HepG2 (cell line): ENCODE data around the gene BOD1L1. TPM values are rescaled to one million over a fixed set of nuclear protein-coding genes. Genes with fewer than 3 reads are reported as not detected.

Experiments used
- ATAC-seq: fragments of 200-7000 bp; cut with Tn5 transposase; 3 replicates; pipeline ENCODE4 v1.9.1; 2020; ENCODE audit warnings: mild to moderate bottlenecking, moderate library complexity
- BruUV-seq: library from RNA; stranded (reverse); fragments of 400-500 nt; replicated peaks from 2 replicates; lab custom pipeline; 2021; lab: Mats Ljungman, UMichigan
- CTCF ChIA-PET: fragments of 300-600 bp; formaldehyde crosslinking; extraction: SDS; loops from one replicate; lab custom pipeline; 2021; ENCODE audit warnings: low total read pairs, inconsistent platforms, low intra/inter-chr PET ratio; lab: Yijun Ruan, JAX
- POLR2A ChIA-PET: fragments of 350-600 bp; sonication (Branson Sonifier 250); formaldehyde crosslinking; loops from one replicate; lab custom pipeline; 2020; ENCODE audit warnings: antibody characterized with exemption, inconsistent platforms; lab: Yijun Ruan, JAX
- DNase-seq: peaks from one replicate; pipeline ENCODE4 v3.0.0-alpha.2; 2015; ENCODE audit warnings: low spot score
- FAIRE-seq: peaks from 3 replicates; lab custom pipeline; 2011; peaks lifted over from hg19 to GRCh38; lab: Jason Lieb, UNC
- H2AFZ ChIP-seq: one replicate; pipeline ENCODE4 v1.6.1; 2011; ENCODE audit warnings: low read length, inconsistent platforms
- H3K27ac ChIP-seq: fragments of 300-600 bp; 3 replicates; pipeline ENCODE4 v1.8.0; 2011; ENCODE audit warnings: mixed run types, mild to moderate bottlenecking, mixed read lengths, low read length, inconsistent platforms; ENCODE audit not compliant: insufficient read depth; ENCODE audit errors: extremely low read length
- H3K27me3 ChIP-seq, 2 experiments: fragments of 200-600 bp in 1 of 2; 2 replicates in 1 of 2; 3 replicates in 1 of 2; pipeline versions ENCODE4 v1.6.0 to v1.8.0; 2011; ENCODE audit warnings: low read length in 2 of 2, mild to moderate bottlenecking in 2 of 2, moderate library complexity in 2 of 2, inconsistent platforms in 1 of 2; ENCODE audit not compliant: insufficient read depth in 2 of 2, control insufficient read depth in 1 of 2
- H3K36me3 ChIP-seq, 2 experiments: fragments of 200-600 bp in 1 of 2; replicated peaks in 1 of 2; 2 replicates in 1 of 2; 3 replicates in 1 of 2; pipeline versions ENCODE4 v1.5.1 to v1.8.0; 2011; ENCODE audit warnings: low read length in 2 of 2, inconsistent platforms in 1 of 2; ENCODE audit not compliant: insufficient read depth in 2 of 2, control insufficient read depth in 1 of 2
- H3K4me1 ChIP-seq: 2 replicates; pipeline ENCODE4 v1.5.1; 2012; ENCODE audit warnings: low read length, inconsistent platforms; ENCODE audit not compliant: insufficient read depth
- H3K4me2 ChIP-seq: 2 replicates; pipeline ENCODE4 v1.6.0; 2011; ENCODE audit warnings: low read depth, low read length, inconsistent platforms
- H3K4me3 ChIP-seq, 3 experiments: fragments of 200-600 bp in 1 of 3; sonication (generic), shearing (Covaris generic) in 1 of 3; replicated peaks in 1 of 3; 2 replicates each; pipeline ENCODE4 v1.5.1; 2011 to 2016; ENCODE audit warnings: low read length in 3 of 3, inconsistent platforms in 2 of 3, low read depth in 2 of 3, mild to moderate bottlenecking in 2 of 3, control low read depth in 1 of 3, mixed read lengths in 1 of 3; ENCODE audit not compliant: insufficient read depth in 1 of 3
- H3K79me2 ChIP-seq: one replicate; pipeline ENCODE4 v1.6.1; 2011; ENCODE audit warnings: low read length, inconsistent platforms; ENCODE audit not compliant: insufficient read depth
- H3K9ac ChIP-seq: 2 replicates; pipeline ENCODE4 v1.6.0; 2011; ENCODE audit warnings: mild to moderate bottlenecking, low read depth, low read length, inconsistent platforms; ENCODE audit not compliant: insufficient read depth
- H3K9me3 ChIP-seq: 2 replicates; pipeline ENCODE4 v1.5.1; 2012; ENCODE audit warnings: mild to moderate bottlenecking, low read length
- H4K20me1 ChIP-seq: 2 replicates; pipeline ENCODE4 v1.6.0; 2011; ENCODE audit warnings: inconsistent platforms, mild to moderate bottlenecking, low read length, moderate library complexity; ENCODE audit not compliant: insufficient read depth
- AFF4 ChIP-seq: sonication (generic); formaldehyde crosslinking; IDR thresholded peaks from 2 replicates; pipeline ENCODE4 v1.4.0; 2020; ENCODE audit warnings: missing genetic modification reagents
- ATF7 ChIP-seq, 2 experiments: fragments of 450-650 bp in 1 of 2; sonication (generic) in 1 of 2; formaldehyde crosslinking in 1 of 2; IDR thresholded peaks; 2 replicates each; pipeline versions ENCODE4 v1.4.0 to v1.6.1; 2016 to 2020; ENCODE audit warnings: antibody characterized with exemption in 1 of 2, mild to moderate bottlenecking in 1 of 2, missing genetic modification reagents in 1 of 2
- FOXA1 ChIP-seq, 2 experiments: fragments of 450-650 bp in 1 of 2; sonication (generic) in 1 of 2; formaldehyde crosslinking in 1 of 2; IDR thresholded peaks; 2 replicates each; pipeline versions ENCODE4 v1.4.0 to v1.6.1; 2016 to 2020; ENCODE audit warnings: missing genetic modification reagents in 1 of 2
- FOXP4 ChIP-seq: sonication (generic); formaldehyde crosslinking; IDR thresholded peaks from 2 replicates; pipeline ENCODE4 v1.4.0; 2020; ENCODE audit warnings: missing genetic modification reagents
- GPN1 ChIP-seq: sonication (generic); formaldehyde crosslinking; IDR thresholded peaks from 2 replicates; pipeline ENCODE4 v1.5.1; 2020; ENCODE audit warnings: missing genetic modification reagents, borderline replicate concordance
- IKZF4 ChIP-seq: sonication (generic); formaldehyde crosslinking; IDR thresholded peaks from 2 replicates; pipeline ENCODE4 v1.5.1; 2020; ENCODE audit warnings: borderline replicate concordance, mild to moderate bottlenecking, low read depth, missing genetic modification reagents; ENCODE audit errors: not compliant biosample characterization
- JARID2 ChIP-seq: sonication (generic); formaldehyde crosslinking; IDR thresholded peaks from 2 replicates; pipeline ENCODE4 v1.8.1; 2023; ENCODE audit warnings: missing genetic modification reagents, inconsistent platforms; ENCODE audit not compliant: insufficient replicate concordance
- KDM2A ChIP-seq: sonication (generic); formaldehyde crosslinking; IDR thresholded peaks from 2 replicates; pipeline ENCODE4 v1.4.0; 2020; ENCODE audit warnings: low read depth, missing genetic modification reagents, borderline replicate concordance
- PCBP2 ChIP-seq: fragments of 200-400 bp; formaldehyde crosslinking; optimal IDR thresholded peaks from 2 replicates; pipeline ENCODE3; 2018; ENCODE audit warnings: low read length, low read depth; ENCODE audit not compliant: poor library complexity, severe bottlenecking
- ZFP1 ChIP-seq: IDR thresholded peaks from 2 replicates; pipeline ENCODE4 v1.6.1; 2016
- ZFP36L2 ChIP-seq: sonication (generic); formaldehyde crosslinking; IDR thresholded peaks from 2 replicates; pipeline ENCODE4 v1.4.0; 2020; ENCODE audit warnings: missing genetic modification reagents
- ZNF354B ChIP-seq: sonication (generic); formaldehyde crosslinking; IDR thresholded peaks from 2 replicates; pipeline ENCODE4 v1.8.0; 2022; ENCODE audit warnings: mild to moderate bottlenecking, missing genetic modification reagents
- ZNF678 ChIP-seq: sonication (generic); formaldehyde crosslinking; IDR thresholded peaks from 2 replicates; pipeline ENCODE4 v1.4.0; 2020; ENCODE audit warnings: mild to moderate bottlenecking, missing genetic modification reagents
- ZNF720 ChIP-seq: sonication (generic); formaldehyde crosslinking; IDR thresholded peaks from 2 replicates; pipeline ENCODE4 v1.4.0; 2020; ENCODE audit warnings: missing genetic modification reagents
- ZXDC ChIP-seq: sonication (generic); formaldehyde crosslinking; IDR thresholded peaks from 2 replicates; pipeline ENCODE4 v1.5.0; 2020; ENCODE audit warnings: mild to moderate bottlenecking, missing genetic modification reagents
- WGBS: methylation state at CpG from one replicate; pipeline ENCODE4 v1.1.6; 2017; ENCODE audit warnings: low lambda C conversion rate; 5-methylcytosine and 5-hydroxymethylcytosine counted together
- in situ Hi-C: cut with HindIII; loops from 2 replicates; pipeline ENCODE4 v1.10.0; 2017; ENCODE audit warnings: low pct_unique_long_range_greater_than_20kb; ENCODE audit not compliant: extremely low pct_ligation_motif_present
- intact Hi-C: fragments of 100-400 bp; cut with micrococcal nuclease; formaldehyde crosslinking; loops from one replicate; pipeline ENCODE4 v1.10.0; 2022; ENCODE audit not compliant: unreplicated experiment
- polyA plus RNA-seq, 8 experiments: library from polyadenylated mRNA; depleted of rRNA in 3 of 8; stranded (reverse) in 7 of 8; unstranded in 1 of 8; fragments of >200 nt; fragmentation: Illumina TruSeq in 4 of 8; extraction: Trizol in 4 of 8; gene quantifications; 2 replicates each; pipeline versions ENCODE4 v1.2.1 to v1.2.3, GENCODE V29; 2011 to 2016; ENCODE audit warnings: low read depth in 4 of 8, missing spikeins in 1 of 8, mixed read lengths in 1 of 8; ENCODE audit not compliant: insufficient read depth in 1 of 8
- total RNA-seq, 5 experiments: library from RNA; depleted of rRNA; stranded (reverse); fragments of >200 nt; fragmentation: Illumina TruSeq; extraction: Trizol; gene quantifications; 2 replicates each; pipeline ENCODE4 v1.2.3, GENCODE V29; 2016; ENCODE audit warnings: low read depth in 1 of 5

BOD1L1 gene
- total and polyA plus RNA-seq, 2 of the 13 experiments (the other 11 are each of a cell fraction or from before 2014, with no cell fraction given) = 11.7 to 17.9 TPM

GRCh38 chr4:13674971-13675370 is 47.4 kb upstream of the BOD1L1 start:
- in situ Hi-C loops = loop anchor here (25.0 kb wide), 1 partner anchor 287 kb away; no protein-coding TSS in a partner anchor
- no peak for ATAC-seq
- no peak for TF ChIP-seq GPN1 (CRISPR knock-in tag)
- no peak for TF ChIP-seq KDM2A
- no peak for TF ChIP-seq IKZF4 (CRISPR knock-in tag)
- no peak for TF ChIP-seq ZFP36L2 (CRISPR knock-in tag)
- TF ChIP-seq ZNF354B (CRISPR knock-in tag) = no peak
- TF ChIP-seq ATF7 (IDR thresholded peaks at IDR 0.05) = no peak
- no peak for TF ChIP-seq ATF7 (CRISPR knock-in tag; IDR thresholded peaks at IDR 0.05)
- TF ChIP-seq ZXDC (CRISPR knock-in tag) = no peak
- TF ChIP-seq FOXA1 (IDR thresholded peaks at IDR 0.05) = no peak
- no peak for TF ChIP-seq FOXA1 (CRISPR knock-in tag; IDR thresholded peaks at IDR 0.05)
- no peak for TF ChIP-seq ZNF678
- TF ChIP-seq PCBP2 = no peak
- TF ChIP-seq JARID2 = no peak
- no peak for TF ChIP-seq FOXP4
- TF ChIP-seq ZFP1 (CRISPR knock-in tag) = no peak
- no peak for TF ChIP-seq ZNF720 (CRISPR knock-in tag)
- no peak for TF ChIP-seq AFF4 (CRISPR knock-in tag)

More at GRCh38 chr4:13674971-13675370, 47.4 kb upstream of the BOD1L1 start:
- CTCF ChIA-PET = no interaction called here
- Histone ChIP-seq H3K4me2 (no peak overlapping the region), H2AFZ (no peak overlapping the region), H3K4me3 (no peak overlapping the region), H3K27ac (no peak overlapping the region), H3K36me3 (no peaks in the 10 kb centered on the region), H3K4me1 (no peaks in the 10 kb centered on the region), H3K27me3 (no peaks in the 10 kb centered on the region), H3K9me3 (peaks cover 32% of the 10 kb centered on the region), H3K9ac (no peak overlapping the region), H3K79me2 (no peaks in the 10 kb centered on the region), H4K20me1 (no peaks in the 10 kb centered on the region)
- 0% methylated on average over 1 of the region's 1 CpG for WGBS
- intact Hi-C loops = no loop called here
- BruUV-seq = no TSS peak
- no peak for FAIRE-seq
- no peak for DNase-seq
- POLR2A ChIA-PET = no interaction called here
